ENCODE data around the gene RSKR. TPM values are rescaled to one million over a fixed set of nuclear protein-coding genes. Genes with fewer than 3 reads are reported as not detected.

Gene RSKR
- total and polyA plus RNA-seq, 2 donors from 2014 or later, result 4.1 to 10.2 TPM

GRCh38 chr17:28657756-28658155 is 43.8 kb upstream of the RSKR start:
- DNase-seq, result no peak
- TF ChIP-seq CTCF (IDR thresholded peaks at IDR 0.05; ENCODE audit: borderline replicate concordance, extremely low read depth, insufficient read depth), result no peak
- peaks cover 0 to 7% (median 3%) of the 10 kb centered on the region in 3 donors for H3K4me1 ChIP-seq (ENCODE audit: control insufficient read depth in 2 of 3, insufficient read depth in 2 of 3, low read depth in 1 of 3, low read length in 3 of 3)
- no peaks in the 10 kb centered on the region for H3K9me3 ChIP-seq (ENCODE audit: control insufficient read depth in 2 of 3, insufficient read depth in 1 of 3, low read length in 3 of 3)
- H3K27ac ChIP-seq (ENCODE audit: low read depth in 2 of 2, low read length in 2 of 2), result no peak overlapping the region
- no peak overlapping the region for H3K9ac ChIP-seq (ENCODE audit: low read length in 3 of 3)
- H3K27me3 ChIP-seq (ENCODE audit: control insufficient read depth, insufficient read depth, low read length), result no peaks in the 10 kb centered on the region
- no peak for FAIRE-seq
- H3K4me3 ChIP-seq (ENCODE audit: low read length in 3 of 3), result no peak overlapping the region
- intact Hi-C loops (cut with DNase I), result no loop called here
- peaks cover 2 to 19% (median 11%) of the 10 kb centered on the region in 3 donors for H3K36me3 ChIP-seq (ENCODE audit: control insufficient read depth in 2 of 3, insufficient read depth in 3 of 3, low read length in 3 of 3)

GRCh38 chr17:28655160-28655559 is 41.2 kb upstream of the RSKR start:
- no peak overlapping the region for H3K9ac ChIP-seq (ENCODE audit: low read length in 3 of 3)
- H3K36me3 ChIP-seq (ENCODE audit: control insufficient read depth in 2 of 3, insufficient read depth in 3 of 3, low read length in 3 of 3), result peaks cover 2 to 19% (median 14%) of the 10 kb centered on the region in 3 donors
- H3K27me3 ChIP-seq (ENCODE audit: control insufficient read depth, insufficient read depth, low read length), result no peaks in the 10 kb centered on the region
- H3K9me3 ChIP-seq (ENCODE audit: control insufficient read depth in 2 of 3, insufficient read depth in 1 of 3, low read length in 3 of 3), result no peaks in the 10 kb centered on the region
- TF ChIP-seq CTCF (IDR thresholded peaks at IDR 0.05; ENCODE audit: borderline replicate concordance, extremely low read depth, insufficient read depth), result no peak
- no peak overlapping the region for H3K27ac ChIP-seq (ENCODE audit: low read depth in 2 of 2, low read length in 2 of 2)
- no peaks in the 10 kb centered on the region for H3K4me1 ChIP-seq (ENCODE audit: control insufficient read depth in 2 of 3, insufficient read depth in 2 of 3, low read depth in 1 of 3, low read length in 3 of 3)
- DNase-seq (no peak), FAIRE-seq (no peak)
- H3K4me3 ChIP-seq (ENCODE audit: low read length in 3 of 3), result no peak overlapping the region
- intact Hi-C loops (cut with DNase I), result no loop called here

DNA sequence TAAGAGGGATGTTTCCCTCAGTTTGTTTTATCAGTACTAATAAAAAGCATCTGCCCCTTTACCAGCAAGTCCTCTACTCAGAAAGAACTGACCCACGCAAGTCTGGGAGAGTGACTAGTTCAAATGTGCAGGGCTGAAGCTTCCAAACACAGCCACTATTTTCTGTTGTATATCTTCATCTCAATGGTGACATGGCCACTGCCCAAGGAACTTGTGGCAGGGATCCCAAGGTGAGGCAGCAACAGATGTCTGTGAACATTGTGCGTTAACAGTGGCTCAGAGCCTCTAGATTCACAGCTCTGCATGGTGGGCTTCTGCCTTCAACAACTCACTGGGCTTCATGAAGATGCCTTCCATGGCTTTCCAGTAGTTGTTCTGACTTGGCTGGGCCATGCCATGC is 34.7 kb upstream of the RSKR start:
- intact Hi-C loops (cut with DNase I), result no loop called here

More for the DNA sequence above, 34.7 kb upstream of the RSKR start:
- peaks cover 2 to 16% (median 15%) of the 10 kb centered on the region in 3 donors for H3K36me3 ChIP-seq (ENCODE audit: control insufficient read depth in 2 of 3, insufficient read depth in 3 of 3, low read length in 3 of 3)
- H3K9ac ChIP-seq (ENCODE audit: low read length in 3 of 3), result no peak overlapping the region
- H3K27ac ChIP-seq (ENCODE audit: low read depth in 2 of 2, low read length in 2 of 2), result no peak overlapping the region
- H3K27me3 ChIP-seq (ENCODE audit: control insufficient read depth, insufficient read depth, low read length), result no peaks in the 10 kb centered on the region
- no peaks in the 10 kb centered on the region for H3K9me3 ChIP-seq (ENCODE audit: control insufficient read depth in 2 of 3, insufficient read depth in 1 of 3, low read length in 3 of 3)
- H3K4me3 ChIP-seq (ENCODE audit: low read length in 3 of 3), result no peak overlapping the region
- H3K4me1 ChIP-seq (ENCODE audit: control insufficient read depth in 2 of 3, insufficient read depth in 2 of 3, low read depth in 1 of 3, low read length in 3 of 3), result peaks cover 0 to 16% (median 13%) of the 10 kb centered on the region in 3 donors
- TF ChIP-seq CTCF (IDR thresholded peaks at IDR 0.05; ENCODE audit: borderline replicate concordance, extremely low read depth, insufficient read depth), result no peak
- DNase-seq (no peak), FAIRE-seq (no peak)
